Neural cell (in vitro differentiated cells): ENCODE data around the gene SAMD4A.

ENCODE experiments used
- CTCF ChIP-seq: fragments of 450-650 bp; IDR thresholded peaks from 2 replicates; pipeline ENCODE4 v1.5.1; 2014; ENCODE audit warnings: antibody characterized with exemption, mild to moderate bottlenecking, moderate library complexity; ENCODE audit not compliant: poor library complexity, severe bottlenecking
- EP300 ChIP-seq: fragments of 450-650 bp; conservative IDR thresholded peaks from 2 replicates; pipeline ENCODE4 v1.6.1; 2014; ENCODE audit warnings: antibody characterized with exemption, mild to moderate bottlenecking, moderate library complexity; ENCODE audit not compliant: poor library complexity, severe bottlenecking
- EZH2 ChIP-seq: fragments of 200-600, 300-800 bp; shearing (Covaris generic), sonication (generic); IDR thresholded peaks from 2 replicates; pipeline ENCODE4 v1.6.1; 2014; ENCODE audit warnings: antibody characterized with exemption, low read length, borderline replicate concordance, mild to moderate bottlenecking; ENCODE audit not compliant: insufficient read depth, poor library complexity, severe bottlenecking
- RAD21 ChIP-seq: fragments of 450-650 bp; conservative IDR thresholded peaks from 2 replicates; pipeline ENCODE4 v1.6.1; 2014; ENCODE audit warnings: antibody characterized with exemption, mild to moderate bottlenecking, moderate library complexity
- TAF1 ChIP-seq: IDR thresholded peaks from 2 replicates; pipeline ENCODE4 v1.6.1; 2012; ENCODE audit warnings: low read depth

- TF ChIP-seq CTCF, result no peak
- TF ChIP-seq EP300, result no peak
- TF ChIP-seq TAF1, result no peak
- no peak for TF ChIP-seq RAD21
- no peak for TF ChIP-seq EZH2
Observed at GRCh38 chr14:54735424-54735823, 168.5 kb downstream of the SAMD4A start.
